ENCODE data around the gene ITIH1.

Gene ITIH1

DNA sequence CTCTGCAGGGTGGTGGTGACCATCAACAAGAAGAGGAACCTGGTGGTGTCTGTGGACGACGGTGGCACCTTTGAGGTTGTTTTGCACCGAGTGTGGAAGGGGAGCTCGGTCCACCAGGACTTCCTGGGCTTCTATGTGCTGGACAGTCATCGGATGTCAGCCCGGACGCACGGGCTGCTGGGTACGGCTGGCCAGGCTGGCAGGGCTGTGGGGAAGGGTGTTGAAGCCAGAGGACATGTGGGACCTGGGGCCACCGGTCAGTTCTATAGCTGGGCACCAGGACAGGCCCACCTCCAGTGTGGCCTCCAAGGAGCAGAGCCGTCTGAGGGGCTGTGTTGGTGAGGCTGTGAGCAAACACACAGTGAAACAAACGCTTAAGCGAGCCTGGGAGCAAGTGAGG, 13.3 kb downstream of the ITIH1 start:
- DNase-seq (ENCODE audit: low read depth) = no peak

DNA sequence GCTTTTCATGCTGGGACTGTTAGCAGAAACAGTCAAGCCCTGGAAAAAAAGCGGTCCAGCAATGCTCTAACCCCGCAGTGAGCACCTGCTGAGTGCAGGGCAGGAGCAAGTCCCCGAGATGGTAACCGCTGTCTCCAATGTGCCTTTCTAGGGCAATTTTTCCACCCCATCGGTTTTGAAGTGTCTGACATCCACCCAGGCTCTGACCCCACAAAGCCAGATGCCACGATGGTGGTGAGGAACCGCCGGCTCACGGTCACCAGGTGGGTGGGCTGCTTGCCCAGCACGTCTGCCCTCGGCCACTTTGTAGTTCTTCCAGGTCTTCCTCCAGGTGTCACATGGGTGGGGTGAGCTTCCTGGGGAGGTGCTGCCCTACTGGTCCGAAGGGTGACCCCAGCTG, 14.0 kb downstream of the ITIH1 start:
- no peak for DNase-seq (ENCODE audit: low read depth)

DNA sequence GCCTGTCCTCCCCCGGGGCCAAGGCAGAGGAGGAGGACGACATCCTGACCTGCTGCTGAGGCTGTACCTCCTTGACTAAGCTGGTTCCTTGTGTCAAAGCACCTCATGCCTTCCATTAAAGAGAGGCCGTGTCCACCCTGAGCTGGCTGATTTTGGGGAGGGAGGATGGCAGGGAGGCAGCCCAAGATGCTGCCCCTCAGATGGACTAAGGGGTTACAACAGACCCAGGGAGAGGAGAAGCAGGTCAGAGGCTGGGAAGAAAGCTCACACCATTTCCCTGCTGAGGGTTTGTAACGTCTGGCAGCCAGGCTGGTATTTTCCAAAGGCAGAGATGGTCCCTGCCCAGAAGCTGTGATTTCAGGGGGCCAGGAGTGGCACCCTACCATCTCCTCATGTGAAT, 14.5 kb downstream of the ITIH1 start:
- DNase-seq (ENCODE audit: low read depth) = no peak

DNA sequence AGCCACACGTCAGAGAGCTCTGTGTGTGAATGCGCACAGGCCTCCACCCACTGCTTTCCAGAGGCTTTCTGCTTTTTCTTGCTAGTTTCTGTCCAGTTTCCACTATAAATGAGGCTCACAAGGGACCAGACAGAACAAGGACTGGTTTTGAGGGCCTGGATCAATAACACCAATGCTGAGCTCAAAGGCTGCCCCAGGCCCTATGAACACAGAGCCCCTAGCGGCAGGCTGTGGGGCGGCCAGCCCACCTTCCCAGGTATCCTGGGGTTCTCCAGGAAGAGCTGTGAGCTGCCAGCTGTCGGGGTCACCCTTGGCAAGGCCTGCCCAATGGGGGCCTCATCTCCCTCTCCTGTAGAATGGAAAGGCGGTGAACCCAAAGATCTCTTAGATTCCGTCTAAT, 15.0 kb downstream of the ITIH1 start:
- no peak for DNase-seq (ENCODE audit: low read depth)

DNA sequence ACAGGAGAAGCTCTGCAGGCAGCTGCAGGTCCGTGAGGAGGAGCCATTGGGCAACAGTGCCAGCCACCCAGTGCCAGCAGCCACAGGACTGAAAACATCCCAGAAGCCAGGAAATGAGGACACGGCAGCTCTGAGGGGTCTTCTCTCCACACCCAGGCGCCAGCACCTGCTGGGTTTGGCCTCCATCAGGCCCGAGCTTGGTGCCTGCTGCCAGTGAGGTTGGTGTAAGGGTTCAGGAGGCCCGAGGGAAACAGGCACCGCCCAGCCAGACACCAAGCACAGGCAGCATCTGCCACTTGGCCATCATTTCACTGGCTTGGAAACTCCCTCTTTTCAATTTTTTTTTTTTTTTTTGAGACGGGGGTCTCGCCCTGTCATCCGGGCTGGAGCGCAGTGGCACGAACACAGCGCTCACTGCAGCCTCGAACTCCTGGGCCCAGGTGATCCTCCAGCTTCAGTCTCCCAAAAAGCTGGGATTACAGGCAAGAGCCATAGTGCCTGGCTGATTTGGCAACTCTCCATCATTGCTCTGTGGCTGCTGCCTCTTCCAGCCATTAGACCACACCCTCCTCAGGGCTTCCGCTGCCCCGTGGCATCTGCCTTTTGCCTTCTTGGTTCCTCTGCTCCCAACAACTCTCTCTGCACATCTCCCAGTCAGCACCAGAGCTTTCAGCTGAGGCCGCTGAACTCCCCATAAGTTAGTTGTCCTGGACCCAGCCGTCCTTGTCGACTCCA, 15.7 kb downstream of the ITIH1 start:
- peak; percentile 53 for DNase-seq (ENCODE audit: low read depth)

DNA sequence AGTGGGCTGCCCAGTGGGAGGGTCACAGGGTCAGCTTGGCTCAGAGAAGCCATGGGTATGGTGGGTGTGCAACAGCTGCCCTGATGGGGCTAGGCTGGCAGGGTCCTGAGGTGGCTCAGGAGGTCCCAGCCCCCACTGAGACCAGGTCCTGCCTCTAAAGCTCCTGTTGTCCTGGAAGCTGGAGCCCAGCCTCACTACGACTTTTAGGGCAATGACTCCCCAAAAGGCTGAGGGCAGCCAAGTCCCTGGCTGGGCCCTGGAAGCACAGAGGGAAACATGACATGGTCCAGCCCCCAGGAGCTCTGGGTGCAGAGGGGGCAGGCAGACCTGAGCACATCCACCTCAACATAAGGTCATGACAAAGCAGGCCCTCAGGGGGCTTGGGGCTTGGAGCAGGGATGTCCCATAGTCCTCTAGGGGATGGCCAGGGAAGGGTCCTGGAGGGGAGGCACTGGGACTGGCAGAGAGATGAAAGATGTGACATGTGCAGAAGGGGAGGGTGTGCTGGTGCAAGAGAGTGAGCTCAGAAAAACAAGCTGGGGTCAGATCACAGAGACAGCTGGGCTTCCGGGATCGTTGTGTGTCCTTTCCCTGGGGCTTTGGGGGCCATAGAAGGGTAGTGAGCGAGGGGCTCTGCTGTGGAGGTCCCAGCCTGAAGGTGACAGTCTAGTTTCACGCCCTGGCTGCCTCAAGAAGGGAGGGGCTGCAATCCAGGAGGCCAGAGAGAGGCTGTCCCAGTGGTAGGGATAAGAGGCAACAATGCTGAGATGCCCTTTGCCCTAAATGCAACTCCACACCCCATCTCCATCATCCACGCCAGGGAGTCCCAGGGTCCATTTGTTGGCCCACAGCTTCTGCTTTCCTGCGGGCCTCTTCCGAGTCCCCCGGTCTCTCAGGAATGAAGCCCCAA, 16.6 kb downstream of the ITIH1 start:
- DNase-seq (ENCODE audit: low read depth) = no peak

DNA sequence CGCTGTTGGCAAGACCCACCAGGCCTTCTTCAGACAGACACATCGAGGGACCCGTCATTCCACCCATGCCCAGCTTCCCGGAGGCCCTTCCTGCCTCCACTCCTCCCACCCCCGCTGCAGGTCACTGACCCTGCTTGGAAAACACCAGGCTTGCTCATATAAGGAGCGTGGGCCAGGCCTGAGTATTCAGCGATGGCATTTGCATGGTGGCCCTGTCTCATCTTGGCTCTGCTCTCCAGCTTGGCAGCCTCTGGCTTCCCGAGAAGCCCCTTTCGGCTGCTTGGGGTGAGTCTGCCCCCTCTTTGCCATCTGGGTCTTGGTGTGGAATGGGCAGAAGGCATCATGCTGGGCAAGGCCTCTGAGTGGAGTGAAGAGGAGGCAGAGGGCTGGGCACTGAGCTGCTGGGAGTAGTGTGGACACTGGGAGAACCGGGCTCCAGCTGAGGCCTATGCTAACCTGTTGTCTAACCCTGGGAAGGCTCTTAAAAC, 17.3 kb downstream of the ITIH1 start, which contains the start of gene ITIH3:
Gene ITIH3 (plus strand): TSS at position 185 of the 488 bp plus-strand sequence. CDS start 8 bp downstream, at position 193.
- DNase-seq (ENCODE audit: low read depth) = peak; percentile 15

DNA sequence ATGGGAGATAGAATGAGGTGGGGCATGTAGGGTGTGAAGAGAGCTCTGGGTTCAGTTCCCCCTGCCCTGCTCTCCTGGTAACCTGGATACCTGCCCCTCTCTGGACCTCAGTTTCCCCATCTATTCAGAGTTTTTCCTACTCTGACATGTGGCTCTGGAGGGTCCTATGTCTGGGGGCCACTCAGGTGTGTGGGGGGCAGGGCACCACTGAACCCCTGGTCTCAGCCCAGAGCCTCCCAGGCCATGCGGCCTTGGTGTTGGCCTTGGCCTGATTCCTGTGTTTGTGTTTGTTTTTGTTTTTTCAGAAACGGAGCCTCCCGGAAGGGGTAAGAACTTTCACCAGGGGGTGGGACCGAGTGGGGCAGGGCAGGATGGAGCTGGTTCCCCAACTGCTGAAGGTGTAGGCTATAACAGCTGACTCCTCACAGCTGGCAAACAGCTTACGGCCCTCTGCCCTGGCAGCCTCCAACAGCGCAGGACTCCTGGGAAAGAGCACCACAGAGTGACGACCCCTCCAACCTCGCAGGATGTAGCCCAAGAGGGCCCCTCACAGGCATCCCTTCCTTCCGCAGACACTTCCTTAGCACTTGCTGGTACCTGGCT, 18.0 kb downstream of the ITIH1 start:
- no peak for DNase-seq (ENCODE audit: low read depth)

DNA sequence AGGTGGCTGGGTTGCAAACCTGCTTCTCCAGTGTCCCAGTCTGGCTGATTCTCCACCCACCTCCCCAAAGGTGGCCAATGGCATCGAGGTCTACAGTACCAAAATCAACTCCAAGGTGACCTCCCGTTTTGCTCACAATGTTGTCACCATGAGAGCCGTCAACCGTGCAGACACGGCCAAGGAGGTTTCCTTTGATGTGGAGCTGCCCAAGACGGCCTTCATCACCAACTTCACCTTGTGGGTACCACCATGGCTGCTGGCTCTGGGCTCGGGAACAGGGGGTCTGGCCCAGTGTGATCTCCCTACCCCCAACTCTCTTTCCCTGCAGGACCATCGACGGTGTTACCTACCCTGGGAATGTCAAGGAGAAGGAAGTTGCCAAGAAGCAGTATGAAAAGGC, 19.0 kb downstream of the ITIH1 start:
- no peak for DNase-seq (ENCODE audit: low read depth)

DNA sequence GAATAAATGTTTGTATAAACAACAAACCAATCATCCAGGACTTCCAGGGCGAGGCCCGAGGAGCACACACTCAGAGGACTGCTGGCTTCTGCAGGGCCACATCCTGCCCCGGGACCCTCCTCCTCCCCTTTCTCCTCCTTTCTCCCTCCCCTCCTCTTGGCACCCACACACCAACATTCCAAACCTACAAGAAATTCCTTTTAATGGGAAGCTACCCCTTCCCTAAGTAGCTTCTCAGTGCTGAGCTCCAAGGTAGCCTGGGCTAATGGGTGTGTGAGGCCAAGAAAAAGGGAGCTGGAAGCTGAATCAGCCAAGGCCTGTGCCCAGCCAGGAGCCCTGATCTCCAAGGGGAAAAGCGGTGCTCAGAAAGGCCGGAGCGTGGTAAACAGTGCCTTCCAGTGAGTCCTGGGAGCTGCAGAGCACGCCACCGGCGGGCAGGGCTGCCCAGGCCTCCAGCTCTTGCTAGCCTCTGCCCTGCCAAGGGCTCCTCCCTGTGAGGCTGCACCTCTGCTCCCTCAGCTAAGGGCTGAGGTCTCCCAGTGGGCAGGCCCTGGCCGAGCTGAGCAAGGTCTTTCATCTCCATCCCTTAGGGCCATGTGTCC, 21.1 kb downstream of the ITIH1 start:
- peak; percentile 22 for DNase-seq (ENCODE audit: low read depth)

DNA sequence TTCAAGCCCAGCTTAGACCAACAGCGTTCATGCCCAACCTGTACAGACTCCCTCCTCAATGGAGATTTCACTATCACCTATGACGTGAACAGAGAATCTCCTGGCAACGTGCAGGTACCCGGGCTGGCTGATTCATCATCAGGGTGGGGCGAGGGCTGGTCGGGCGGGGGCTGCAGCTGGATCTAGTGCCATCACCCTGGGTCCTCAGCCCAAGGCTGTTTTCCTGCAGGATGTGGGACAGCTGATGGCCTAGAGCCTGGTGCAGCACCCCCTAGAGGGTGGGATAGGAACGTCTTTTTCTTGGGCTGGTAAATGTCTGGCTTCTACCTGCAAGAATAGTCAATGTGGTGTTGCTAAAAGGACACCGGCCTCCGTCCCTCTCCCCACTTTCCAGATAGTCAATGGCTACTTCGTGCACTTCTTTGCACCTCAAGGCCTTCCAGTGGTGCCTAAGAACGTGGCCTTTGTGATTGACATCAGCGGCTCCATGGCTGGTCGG, 21.6 kb downstream of the ITIH1 start:
- peak; percentile 17 for DNase-seq (ENCODE audit: low read depth)

DNA sequence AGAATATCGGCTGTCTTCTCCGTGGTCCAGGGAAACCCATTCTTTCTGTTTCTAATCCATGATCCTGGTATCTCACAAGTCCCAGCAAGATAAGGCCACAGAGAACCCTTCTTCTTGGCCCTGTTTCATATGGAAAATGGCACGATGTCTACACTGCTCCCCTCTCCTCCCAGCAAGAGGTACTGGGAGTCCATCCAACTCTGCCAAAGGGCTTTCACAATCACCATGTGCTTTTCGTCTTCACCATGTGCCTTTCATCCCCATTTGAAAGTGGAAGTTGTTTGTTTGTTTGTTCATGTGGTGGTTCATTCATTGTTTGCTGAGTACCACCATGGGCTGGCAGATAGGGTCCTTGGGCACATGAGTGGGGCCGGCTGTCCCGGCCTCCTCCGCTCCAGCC, 22.7 kb downstream of the ITIH1 start:
- no peak for DNase-seq (ENCODE audit: low read depth)

DNA sequence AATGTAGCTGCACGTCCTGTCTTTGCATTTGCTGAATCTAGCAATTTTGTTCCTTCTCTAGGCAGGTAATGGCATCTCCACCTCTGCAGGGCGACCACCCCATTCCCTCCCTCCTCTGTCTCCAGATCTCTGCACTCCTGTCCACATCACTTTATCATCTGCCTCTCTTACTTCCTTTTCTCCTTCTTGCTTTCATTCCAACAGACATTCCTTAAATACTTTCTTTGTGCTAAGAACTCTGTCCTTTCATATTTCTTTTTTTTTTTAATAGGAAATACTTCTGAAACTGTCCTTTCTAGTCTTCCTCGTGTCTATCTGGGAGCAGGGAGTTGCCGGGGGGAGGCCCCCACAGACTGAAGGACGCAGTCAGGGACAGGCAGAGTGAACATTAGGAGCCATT, 24.4 kb downstream of the ITIH1 start:
- DNase-seq (ENCODE audit: low read depth) = peak; percentile 39

DNA sequence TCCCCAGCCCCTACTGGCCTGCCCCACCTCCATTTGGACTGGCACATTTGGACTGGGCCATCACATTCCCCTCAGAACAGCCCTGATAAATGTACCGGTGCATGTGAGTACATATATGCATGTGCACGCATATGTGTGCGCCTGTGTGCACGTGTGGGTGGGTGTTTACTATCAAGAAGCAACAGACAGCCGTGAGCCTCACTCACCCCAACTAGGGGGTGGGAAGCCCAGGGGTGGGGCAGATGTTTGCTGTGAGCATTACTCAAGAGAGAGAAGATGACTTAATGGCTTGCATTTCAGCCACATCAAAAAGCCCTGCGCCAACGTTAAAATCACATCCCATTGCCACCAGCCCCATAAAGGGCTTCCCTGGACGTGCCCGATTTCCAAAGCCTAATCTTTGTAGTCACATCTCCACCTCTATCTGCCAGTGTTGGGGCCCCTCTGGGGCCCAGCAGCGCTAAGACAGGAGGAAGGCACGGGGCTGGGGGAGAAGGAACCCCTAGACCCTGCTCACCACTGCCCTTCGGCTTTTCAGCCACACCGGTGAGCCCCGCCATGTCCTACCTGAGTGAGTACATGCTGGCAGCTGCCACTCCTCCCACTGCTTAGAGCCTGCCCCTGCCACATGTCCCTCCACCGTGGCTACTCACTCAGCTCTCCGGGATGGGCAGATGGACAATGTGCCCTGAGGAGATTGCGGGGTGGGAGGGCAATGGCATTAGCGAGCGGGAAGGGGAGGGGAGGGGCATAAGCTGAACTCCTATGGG, 28.1 kb downstream of the ITIH1 start:
- no peak for DNase-seq (ENCODE audit: low read depth)

DNA sequence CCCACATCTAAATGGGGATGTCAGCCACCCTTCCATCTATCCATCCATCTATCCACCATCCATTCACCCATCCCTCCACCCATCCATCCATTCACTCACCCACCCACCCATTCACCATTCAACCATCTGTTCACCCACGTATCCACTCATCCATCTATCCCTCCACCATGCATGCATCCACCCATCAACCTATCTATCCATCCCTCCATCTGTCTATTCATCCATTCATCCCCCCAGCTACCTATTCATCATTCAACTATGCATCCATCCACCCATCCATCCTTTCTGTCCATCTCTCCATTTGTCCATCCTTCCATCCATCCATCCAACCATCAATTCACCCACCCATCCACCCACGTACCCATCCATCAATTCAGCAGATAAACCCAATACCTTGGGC, 31.8 kb downstream of the ITIH1 start:
- no peak for DNase-seq (ENCODE audit: low read depth)

DNA sequence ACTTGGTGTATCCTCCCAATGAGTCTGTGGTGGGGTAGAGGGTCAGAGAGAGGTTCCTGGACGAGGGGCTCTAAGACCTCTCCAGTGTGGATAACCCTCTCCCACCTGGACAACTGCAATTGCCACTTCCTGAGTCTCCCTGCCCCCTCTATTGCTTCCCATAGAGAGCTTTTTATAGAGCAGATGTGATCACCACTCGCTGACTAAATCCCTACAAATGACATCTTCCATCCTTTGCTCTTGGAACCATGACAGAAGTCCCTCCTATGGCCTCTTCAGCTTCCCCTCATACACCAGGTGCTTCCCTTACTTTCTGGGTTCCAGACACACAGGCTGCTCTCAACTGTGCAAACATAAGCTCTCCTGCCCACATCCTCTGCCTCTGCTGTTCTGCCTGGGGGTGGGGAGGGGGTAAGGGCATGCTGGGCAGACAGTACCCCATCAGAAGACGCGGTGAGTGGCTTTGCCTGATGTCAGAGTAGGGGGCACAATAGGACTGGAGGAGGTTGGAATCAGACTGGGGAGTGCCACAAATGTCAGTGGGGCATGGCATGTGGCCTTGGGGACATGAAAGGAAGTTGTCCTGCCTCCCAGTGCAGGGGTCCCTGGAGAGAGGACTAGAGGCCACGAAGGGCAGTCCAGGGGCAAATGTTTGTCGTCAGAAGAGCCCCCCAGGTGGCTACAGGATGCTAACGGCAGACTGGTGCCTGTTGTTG, 32.4 kb downstream of the ITIH1 start:
- peak; percentile 5 for DNase-seq (ENCODE audit: low read depth)

DNA sequence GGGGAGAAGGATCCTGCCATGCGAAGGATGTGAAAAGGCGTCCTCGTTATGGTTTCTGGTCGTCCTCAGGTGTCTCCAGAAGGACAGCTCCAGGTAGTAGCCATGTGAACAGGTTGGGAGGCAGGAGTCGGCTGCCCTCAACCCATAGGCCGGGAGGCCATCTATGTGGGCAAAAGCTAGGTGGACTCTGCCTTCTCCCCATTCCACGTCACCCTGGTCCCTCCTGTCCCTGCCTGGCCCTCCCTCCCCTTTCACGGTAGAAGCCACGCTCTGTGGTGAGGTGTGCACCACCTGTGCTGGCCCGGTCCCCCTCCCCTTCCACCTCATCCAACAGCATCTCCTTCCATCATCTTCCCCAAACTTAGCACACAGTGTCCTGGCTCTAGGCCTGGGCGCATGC, 33.5 kb downstream of the ITIH1 start:
- DNase-seq (ENCODE audit: low read depth) = no peak

DNA sequence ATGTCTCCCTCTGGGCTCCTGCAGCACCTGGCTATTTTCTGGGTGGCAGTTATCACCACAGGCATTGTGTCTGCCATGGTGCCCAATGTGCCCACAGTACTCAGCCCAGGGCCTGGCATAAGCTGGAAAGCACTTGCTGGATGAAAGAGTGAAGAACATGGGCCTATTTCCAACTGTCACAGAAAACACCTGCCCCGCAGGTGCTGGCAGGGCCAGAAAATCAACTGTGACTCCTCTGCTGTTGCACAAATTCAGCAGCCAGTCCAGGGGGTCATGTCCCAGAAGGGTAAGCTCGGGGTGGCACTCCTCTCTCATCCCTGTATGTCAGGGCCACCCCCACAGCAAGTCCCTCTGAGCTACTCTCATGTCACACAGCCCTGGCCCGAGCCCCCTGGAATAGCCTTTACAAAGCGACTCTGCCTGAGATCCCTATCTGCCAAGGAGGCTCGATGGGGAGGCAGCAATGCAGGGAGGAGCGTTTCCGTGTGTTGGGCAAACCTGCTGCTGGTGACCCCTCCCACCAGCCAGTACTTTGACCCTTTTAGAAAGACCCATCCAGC, 34.1 kb downstream of the ITIH1 start:
- DNase-seq (ENCODE audit: low read depth) = no peak

DNA sequence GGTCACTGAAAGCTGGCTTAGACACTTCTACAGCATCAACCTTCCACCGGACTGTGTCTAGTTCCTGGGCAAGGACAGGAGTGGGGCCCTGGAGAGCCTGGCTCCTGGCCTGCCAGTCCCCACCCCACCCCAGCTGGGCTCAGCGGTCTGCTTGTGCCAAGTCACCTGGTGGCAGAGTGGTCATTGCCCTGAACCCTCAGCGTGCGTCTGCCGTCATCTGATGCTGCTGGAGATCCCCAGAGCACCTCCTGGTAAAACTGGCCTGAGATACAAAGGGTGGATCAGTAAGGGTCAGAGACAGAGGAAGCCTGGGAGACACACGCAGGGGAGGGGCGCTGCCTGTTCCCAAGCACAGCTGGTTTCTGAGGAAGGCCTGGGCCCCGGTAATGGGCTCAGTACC, 36.4 kb downstream of the ITIH1 start:
- DNase-seq (ENCODE audit: low read depth) = no peak

DNA sequence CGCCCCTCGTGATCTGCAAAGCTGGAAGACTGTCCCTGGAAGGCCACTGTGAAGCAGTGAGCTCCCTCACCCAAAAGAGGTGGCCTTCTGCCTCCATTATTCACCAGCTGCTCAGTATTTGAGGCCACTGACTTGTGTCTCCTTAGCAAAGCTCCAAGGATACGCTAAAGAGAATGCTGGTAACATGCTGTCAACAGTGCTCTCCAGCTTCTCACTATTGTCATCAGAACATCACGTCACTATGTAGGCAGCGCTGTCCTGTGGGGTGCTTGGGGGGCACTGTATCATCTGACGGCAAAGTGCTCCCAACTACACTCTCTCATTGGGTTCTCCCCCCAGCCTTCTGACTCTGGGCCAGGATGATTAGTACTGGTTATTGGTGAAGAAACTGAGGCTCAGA, 38.8 kb downstream of the ITIH1 start:
- DNase-seq (ENCODE audit: low read depth) = no peak

All from EH (cell line).